Spleen (tissue), 11 donors: ENCODE results near the gene PDILT. TPM values are rescaled to one million over a fixed set of nuclear protein-coding genes. Genes with fewer than 3 reads are reported as not detected.

Experiments used
- DNase-seq: peaks from one replicate; pipeline ENCODE4 v3.0.0-alpha.2; 2020
- H3K27ac ChIP-seq, 8 donors: fragments of 200-600 bp; sonication (generic) in 7 of 8; 1 replicate in 4 of 8; 2 replicates in 4 of 8; pipeline versions ENCODE4 v1.5.0 to v1.8.0; 2016 to 2021; ENCODE audit warnings: inconsistent platforms in 4 of 8, mild to moderate bottlenecking in 4 of 8, moderate library complexity in 1 of 8
- H3K27me3 ChIP-seq, 7 donors: fragments of 200-600 bp; sonication (generic) in 6 of 7; replicated peaks in 1 of 7; 1 replicate in 4 of 7; 2 replicates in 3 of 7; pipeline versions ENCODE4 v1.5.0 to v1.8.0; 2016 to 2021; ENCODE audit warnings: inconsistent platforms in 3 of 7, mild to moderate bottlenecking in 1 of 7
- H3K36me3 ChIP-seq, 6 donors: fragments of 200-600 bp; sonication (generic) in 5 of 6; 1 replicate in 4 of 6; 2 replicates in 2 of 6; pipeline versions ENCODE4 v1.5.0 to v1.8.0; 2016 to 2021; ENCODE audit warnings: inconsistent platforms in 2 of 6
- H3K4me1 ChIP-seq, 6 donors: fragments of 200-600 bp; sonication (generic) in 5 of 6; 1 replicate in 3 of 6; 2 replicates in 3 of 6; pipeline versions ENCODE4 v1.5.0 to v1.8.0; 2016 to 2021; ENCODE audit warnings: inconsistent platforms in 3 of 6
- H3K4me3 ChIP-seq, 8 donors: fragments of 200-600 bp; sonication (generic) in 7 of 8; 1 replicate in 4 of 8; 2 replicates in 4 of 8; pipeline versions ENCODE4 v1.5.0 to v1.8.0; 2016 to 2021; ENCODE audit warnings: inconsistent platforms in 4 of 8, mild to moderate bottlenecking in 4 of 8, moderate library complexity in 2 of 8
- H3K9me3 ChIP-seq, 8 donors: fragments of 200-600 bp; sonication (generic) in 7 of 8; 1 replicate in 4 of 8; 2 replicates in 4 of 8; pipeline versions ENCODE4 v1.5.0 to v1.8.0; 2016 to 2021; ENCODE audit warnings: inconsistent platforms in 4 of 8
- CTCF ChIP-seq, 11 experiments: fragments of 200-600 bp in 7 of 11; fragments of 450-650 bp in 4 of 11; sonication (generic) in 4 of 11; IDR thresholded peaks in 8 of 11; conservative IDR thresholded peaks in 3 of 11; 1 replicate in 7 of 11; 2 replicates in 4 of 11; pipeline versions ENCODE4 v1.4.0 to v1.8.0; 2016 to 2021; ENCODE audit warnings: antibody characterized with exemption in 11 of 11, inconsistent platforms in 4 of 11, mild to moderate bottlenecking in 1 of 11
- POLR2A ChIP-seq, 3 donors: fragments of 450-650 bp; IDR thresholded peaks; one replicate each; pipeline ENCODE4 v1.5.1; 2017; ENCODE audit warnings: antibody characterized with exemption in 3 of 3, mild to moderate bottlenecking in 1 of 3
- POLR2AphosphoS5 ChIP-seq, 3 donors: sonication (generic); formaldehyde crosslinking; IDR thresholded peaks; one replicate each; pipeline ENCODE4 v1.5.1; 2017; ENCODE audit warnings: antibody characterized with exemption in 3 of 3
- WGBS, 5 donors: extraction: QIAGEN DNeasy Blood & Tissue Kit in 3 of 5; methylation state at CpG; one replicate each; pipeline versions ENCODE4 v1.1.5 to v1.1.7; 2013 to 2018; 5-methylcytosine and 5-hydroxymethylcytosine counted together
- intact Hi-C: fragments of 100-400 bp; cut with DNase I; formaldehyde crosslinking; loops from one replicate; pipeline ENCODE4 v1.15.0; 2023; ENCODE audit warnings: low total_unique reads
- polyA plus RNA-seq, 3 donors: library from polyadenylated mRNA; stranded (reverse); fragments of 200-250 nt; gene quantifications; one replicate each; pipeline ENCODE4 v1.2.1, GENCODE V29; 2013
- total RNA-seq, 7 donors: library from RNA; depleted of rRNA in 3 of 7; stranded (reverse); fragments of >200 nt in 3 of 7; fragmentation: NEBNext Ultra II Directional in 4 of 7; extraction: Animal tissue kit (Norgen Biotek cat#: 25700) in 4 of 7; gene quantifications; one replicate each; pipeline versions ENCODE4 v1.1.0 to v1.2.1, GENCODE V29; 2016 to 2021
- donor health status: healthy with polysubstance abuse.
- donor health status: DM: no; HTN: no; CAD: no; lungs with moderate emphysema.
- donor health status: DM: no; HTN: no; CAD: no.
- donor health status: Bipolar disorder and iron deficiency.
- donor health status: healthy.
- donor health status: DM: no; HTN: no; CAD: no.
- donor health status: DM: yes; HTN: yes; CAD: no.

Gene PDILT
- total and polyA plus RNA-seq, 10 donors: not detected

DNA sequence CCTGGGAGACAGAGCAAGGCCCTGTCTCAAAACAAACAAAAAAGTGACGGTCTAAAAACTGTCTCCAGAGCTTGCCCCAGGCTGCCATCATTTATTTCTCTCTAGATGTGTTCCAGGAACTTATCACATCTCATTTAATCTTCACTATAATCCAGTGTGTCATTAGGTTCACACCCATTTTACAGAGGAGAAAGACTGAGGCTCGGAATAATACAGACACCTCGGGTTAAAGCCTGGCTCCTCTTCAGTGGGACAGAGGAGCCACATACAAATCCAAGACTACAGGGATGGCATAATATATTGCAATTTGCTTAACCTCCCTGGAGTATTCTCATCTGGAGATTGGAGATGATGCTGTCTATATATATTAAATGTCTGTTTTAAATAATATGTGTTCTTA lies 5.9 kb downstream of the PDILT start:
- Histone ChIP-seq H3K4me3 (no peak overlapping the region), H3K9me3 (no peaks in the 10 kb centered on the region), H3K4me1 (peaks cover 0 to 12% (median 1%) of the 10 kb centered on the region in 6 donors), H3K36me3 (no peaks in the 10 kb centered on the region), H3K27ac (no peak overlapping the region), H3K27me3 (no peaks in the 10 kb centered on the region)
- TF ChIP-seq POLR2AphosphoS5 (IDR thresholded peaks at IDR 0.05) (no peak), POLR2A (IDR thresholded peaks at IDR 0.05) (no peak), CTCF (IDR thresholded peaks at IDR 0.05 in 8 of 11, conservative IDR thresholded peaks at IDR 0.05 in 3 of 11) (no peak)
- 73 to 94% (median 84%) methylated on average over 3 of the region's 3 CpGs for WGBS, 5 donors
- intact Hi-C loops: no loop called here
- no peak for DNase-seq

DNA sequence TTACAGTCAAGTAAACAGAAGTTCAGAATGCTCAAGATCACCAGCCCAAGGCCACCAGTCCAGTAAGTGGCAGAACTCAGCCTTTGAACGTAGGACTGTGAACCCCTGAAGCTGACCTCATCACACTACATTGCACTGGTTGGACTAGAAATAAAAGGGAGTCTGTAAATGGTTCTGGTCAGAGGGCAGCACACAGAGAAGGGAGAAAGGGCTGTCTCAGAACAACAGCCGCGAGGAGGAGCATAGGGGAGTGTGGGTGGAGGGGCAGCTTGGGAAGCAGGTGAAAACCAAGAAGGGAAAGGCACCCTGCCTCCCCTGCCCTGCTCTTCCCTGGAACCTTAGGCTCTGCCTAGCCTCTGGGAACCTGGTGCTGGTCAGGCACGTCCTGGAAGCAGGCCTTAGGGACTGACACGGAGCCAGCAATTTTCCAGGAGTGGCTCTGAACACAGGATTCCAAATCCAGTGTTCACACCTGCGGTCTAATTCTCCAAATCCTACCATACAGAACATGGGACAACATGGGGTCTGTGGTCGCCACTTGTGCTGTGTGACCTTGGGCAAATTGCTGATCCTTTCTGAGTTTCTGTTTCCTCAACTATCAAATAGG lies 7.0 kb downstream of the PDILT start:
- Histone ChIP-seq H3K4me3 (no peak overlapping the region), H3K4me1 (peaks cover 0 to 18% (median 1%) of the 10 kb centered on the region in 6 donors), H3K9me3 (no peaks in the 10 kb centered on the region), H3K27ac (no peak overlapping the region), H3K27me3 (no peaks in the 10 kb centered on the region), H3K36me3 (no peaks in the 10 kb centered on the region)
- no peak for DNase-seq
- 73 to 87% (median 83%) methylated on average over 6 to 7 of the region's 7 CpGs for WGBS, 5 donors
- intact Hi-C loops: no loop called here
- TF ChIP-seq CTCF (IDR thresholded peaks at IDR 0.05 in 8 of 11, conservative IDR thresholded peaks at IDR 0.05 in 3 of 11): no peak
- TF ChIP-seq POLR2AphosphoS5 (IDR thresholded peaks at IDR 0.05): no peak
- TF ChIP-seq POLR2A (IDR thresholded peaks at IDR 0.05): no peak

- DNase-seq: no peak
- Histone ChIP-seq H3K9me3 (no peaks in the 10 kb centered on the region), H3K4me1 (peaks cover 0 to 18% (median 1%) of the 10 kb centered on the region in 6 donors), H3K36me3 (no peaks in the 10 kb centered on the region), H3K27me3 (no peaks in the 10 kb centered on the region), H3K4me3 (no peak overlapping the region), H3K27ac (no peak overlapping the region)
- intact Hi-C loops: no loop called here
- WGBS, 5 donors: 94 to 99% (median 97%) methylated on average over 7 of the region's 7 CpGs
- TF ChIP-seq CTCF (IDR thresholded peaks at IDR 0.05 in 8 of 11, conservative IDR thresholded peaks at IDR 0.05 in 3 of 11): no peak
- TF ChIP-seq POLR2A (IDR thresholded peaks at IDR 0.05): no peak
- TF ChIP-seq POLR2AphosphoS5 (IDR thresholded peaks at IDR 0.05): no peak
Observed at GRCh38 chr16:20396846-20397467, 7.6 kb downstream of the PDILT start.

GRCh38 chr16:20395946-20396345 lies 8.6 kb downstream of the PDILT start:
- no peak for DNase-seq
- Histone ChIP-seq H3K9me3 (no peaks in the 10 kb centered on the region), H3K27me3 (no peaks in the 10 kb centered on the region), H3K36me3 (no peaks in the 10 kb centered on the region), H3K4me3 (no peak overlapping the region), H3K4me1 (peaks cover 0 to 18% (median 1%) of the 10 kb centered on the region in 6 donors), H3K27ac (no peak overlapping the region)
- TF ChIP-seq CTCF (IDR thresholded peaks at IDR 0.05 in 8 of 11, conservative IDR thresholded peaks at IDR 0.05 in 3 of 11) (no peak), POLR2A (IDR thresholded peaks at IDR 0.05) (no peak), POLR2AphosphoS5 (IDR thresholded peaks at IDR 0.05) (no peak)
- intact Hi-C loops: no loop called here
- WGBS, 5 donors: 86 to 96% (median 92%) methylated on average over 2 of the region's 2 CpGs
